Osteocyte (in vitro differentiated cells): Measurements from ENCODE around the gene KIFBP. TPM values are rescaled to one million over a fixed set of nuclear protein-coding genes. Genes with fewer than 3 reads are reported as not detected.
"Not testable (repeated sequence)": the region's sequence is repeated elsewhere in the genome, so short reads cannot be mapped to it uniquely, and the experiment has no call there.

Experiments used
- DNase-seq: peaks from one replicate; pipeline ENCODE4 v3.0.0; 2021; ENCODE audit warnings: mixed read lengths; ENCODE audit not compliant: unreplicated experiment; ENCODE audit errors: extremely low spot score
- H3K27ac Mint-ChIP-seq: one replicate; pipeline ENCODE4 v1.8.0; 2021; ENCODE audit warnings: mild to moderate bottlenecking, mixed read lengths; ENCODE audit not compliant: unreplicated experiment
- H3K27me3 Mint-ChIP-seq: one replicate; pipeline ENCODE4 v1.8.0; 2021; ENCODE audit warnings: mixed read lengths; ENCODE audit not compliant: unreplicated experiment
- H3K36me3 Mint-ChIP-seq: one replicate; pipeline ENCODE4 v1.8.0; 2021; ENCODE audit warnings: mixed read lengths; ENCODE audit not compliant: unreplicated experiment
- H3K4me1 Mint-ChIP-seq: one replicate; pipeline ENCODE4 v1.8.0; 2021; ENCODE audit warnings: mixed read lengths; ENCODE audit not compliant: unreplicated experiment
- H3K4me3 Mint-ChIP-seq: one replicate; pipeline ENCODE4 v1.8.0; 2021; ENCODE audit warnings: mild to moderate bottlenecking, moderate library complexity, mixed read lengths; ENCODE audit not compliant: unreplicated experiment
- H3K9me3 Mint-ChIP-seq: one replicate; pipeline ENCODE4 v1.8.0; 2021; ENCODE audit warnings: mixed read lengths; ENCODE audit not compliant: unreplicated experiment
- long read RNA-seq: library from polyadenylated mRNA; unstranded; transcript quantifications from one replicate; pipeline ENCODE4 v2.0.0, GENCODE V29; 2021
- total RNA-seq: library from RNA; stranded (reverse); gene quantifications from 2 replicates; pipeline ENCODE4 v1.2.1, GENCODE V29; 2021
- TF ChIP-seq, protein P1 (sequence below): fragments of 200-600 bp; sonication (generic); IDR thresholded peaks from 2 replicates; pipeline ENCODE4 v1.5.0; 2021; ENCODE audit warnings: antibody characterized with exemption, mild to moderate bottlenecking, moderate library complexity

The KIFBP gene, protein sequence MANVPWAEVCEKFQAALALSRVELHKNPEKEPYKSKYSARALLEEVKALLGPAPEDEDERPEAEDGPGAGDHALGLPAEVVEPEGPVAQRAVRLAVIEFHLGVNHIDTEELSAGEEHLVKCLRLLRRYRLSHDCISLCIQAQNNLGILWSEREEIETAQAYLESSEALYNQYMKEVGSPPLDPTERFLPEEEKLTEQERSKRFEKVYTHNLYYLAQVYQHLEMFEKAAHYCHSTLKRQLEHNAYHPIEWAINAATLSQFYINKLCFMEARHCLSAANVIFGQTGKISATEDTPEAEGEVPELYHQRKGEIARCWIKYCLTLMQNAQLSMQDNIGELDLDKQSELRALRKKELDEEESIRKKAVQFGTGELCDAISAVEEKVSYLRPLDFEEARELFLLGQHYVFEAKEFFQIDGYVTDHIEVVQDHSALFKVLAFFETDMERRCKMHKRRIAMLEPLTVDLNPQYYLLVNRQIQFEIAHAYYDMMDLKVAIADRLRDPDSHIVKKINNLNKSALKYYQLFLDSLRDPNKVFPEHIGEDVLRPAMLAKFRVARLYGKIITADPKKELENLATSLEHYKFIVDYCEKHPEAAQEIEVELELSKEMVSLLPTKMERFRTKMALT
- total RNA-seq = 29.9 and 31.8 TPM in 2 replicates
- long read RNA-seq, transcript KIF1BP-201 (7 exons, 2,544 nt) = major isoform, 69 of 82 reads
- long read RNA-seq, partial matches to known transcripts = 6 of 82 reads
- long read RNA-seq, other reads (novel, unspliced or antisense) = 6 of 82 reads

DNA sequence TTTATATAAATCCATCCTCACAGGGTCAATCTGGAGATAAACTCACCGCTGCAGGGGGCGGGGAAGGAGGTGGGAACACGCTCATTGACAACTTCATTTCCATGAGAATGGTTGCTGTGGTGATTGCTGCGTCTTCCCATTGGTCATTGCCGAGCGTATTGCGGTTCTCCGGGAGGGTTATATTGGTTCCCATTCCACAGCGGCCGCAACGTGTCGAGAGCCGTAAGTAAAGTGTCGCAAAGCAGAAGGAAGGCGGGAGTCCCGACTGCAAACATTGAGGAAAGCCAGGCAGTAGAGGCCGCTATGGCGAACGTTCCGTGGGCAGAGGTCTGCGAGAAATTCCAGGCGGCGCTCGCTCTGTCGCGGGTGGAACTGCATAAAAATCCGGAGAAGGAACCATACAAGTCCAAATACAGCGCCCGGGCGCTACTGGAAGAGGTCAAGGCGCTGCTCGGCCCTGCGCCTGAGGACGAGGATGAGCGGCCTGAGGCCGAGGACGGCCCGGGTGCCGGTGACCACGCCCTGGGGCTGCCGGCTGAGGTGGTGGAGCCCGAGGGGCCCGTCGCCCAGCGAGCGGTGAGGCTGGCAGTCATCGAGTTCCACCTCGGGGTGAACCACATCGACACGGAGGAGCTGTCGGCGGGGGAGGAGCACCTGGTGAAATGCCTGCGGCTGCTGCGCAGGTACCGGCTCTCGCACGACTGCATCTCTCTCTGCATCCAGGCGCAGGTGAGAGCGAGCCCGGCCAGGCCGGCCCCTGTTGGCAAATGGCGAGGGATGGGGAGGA is at the start of gene KIFBP:
TSS of gene KIFBP (plus strand) at position 274 of the 787 bp plus-strand sequence. CDS start at position 304, 30 bp downstream.
- H3K4me3 Mint-ChIP-seq = peak within 1 kb of the TSS; percentile 97
- H3K36me3 Mint-ChIP-seq = peaks cover 13% of the 10 kb centered on the region
- peak within 1 kb of the TSS; percentile 93 for H3K27ac Mint-ChIP-seq

DNA sequence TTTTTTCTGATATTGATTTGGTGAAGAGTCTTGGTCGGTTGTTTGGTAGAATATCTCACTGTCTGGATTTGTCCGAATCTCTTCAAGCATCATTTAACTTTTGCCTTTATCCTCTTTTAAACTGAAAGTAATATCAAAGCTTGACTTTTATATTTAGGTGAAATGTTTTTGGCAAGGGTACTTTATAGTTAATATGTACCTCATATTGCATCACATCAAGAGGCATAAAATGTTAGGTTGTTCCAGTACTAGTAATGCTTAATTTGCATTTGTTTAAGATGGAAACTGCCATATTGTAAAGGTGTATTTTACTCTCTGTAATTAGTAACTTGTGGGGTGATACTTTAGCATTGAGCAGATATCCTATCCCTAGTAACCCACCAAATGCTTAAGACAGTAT is 49.7 kb upstream of the KIFBP start:
- Mint-ChIP-seq H3K27me3 (no peaks in the 10 kb centered on the region), H3K27ac (no peak overlapping the region), H3K4me3 (no peak overlapping the region), H3K4me1 (no peaks in the 10 kb centered on the region), H3K36me3 (peaks cover 29% of the 10 kb centered on the region), H3K9me3 (no peaks in the 10 kb centered on the region)
- TF ChIP-seq, protein P1, sequence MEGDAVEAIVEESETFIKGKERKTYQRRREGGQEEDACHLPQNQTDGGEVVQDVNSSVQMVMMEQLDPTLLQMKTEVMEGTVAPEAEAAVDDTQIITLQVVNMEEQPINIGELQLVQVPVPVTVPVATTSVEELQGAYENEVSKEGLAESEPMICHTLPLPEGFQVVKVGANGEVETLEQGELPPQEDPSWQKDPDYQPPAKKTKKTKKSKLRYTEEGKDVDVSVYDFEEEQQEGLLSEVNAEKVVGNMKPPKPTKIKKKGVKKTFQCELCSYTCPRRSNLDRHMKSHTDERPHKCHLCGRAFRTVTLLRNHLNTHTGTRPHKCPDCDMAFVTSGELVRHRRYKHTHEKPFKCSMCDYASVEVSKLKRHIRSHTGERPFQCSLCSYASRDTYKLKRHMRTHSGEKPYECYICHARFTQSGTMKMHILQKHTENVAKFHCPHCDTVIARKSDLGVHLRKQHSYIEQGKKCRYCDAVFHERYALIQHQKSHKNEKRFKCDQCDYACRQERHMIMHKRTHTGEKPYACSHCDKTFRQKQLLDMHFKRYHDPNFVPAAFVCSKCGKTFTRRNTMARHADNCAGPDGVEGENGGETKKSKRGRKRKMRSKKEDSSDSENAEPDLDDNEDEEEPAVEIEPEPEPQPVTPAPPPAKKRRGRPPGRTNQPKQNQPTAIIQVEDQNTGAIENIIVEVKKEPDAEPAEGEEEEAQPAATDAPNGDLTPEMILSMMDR = no peak
- no peak for DNase-seq

More for the DNA sequence above, at the start of gene KIFBP:
- Mint-ChIP-seq H3K9me3 (no peaks in the 10 kb centered on the region), H3K27me3 (no peaks in the 10 kb centered on the region), H3K4me1 (peaks cover 47% of the 10 kb centered on the region)
- peak; percentile 95 for DNase-seq
- TF ChIP-seq, protein P1 = peak; percentile 72

DNA sequence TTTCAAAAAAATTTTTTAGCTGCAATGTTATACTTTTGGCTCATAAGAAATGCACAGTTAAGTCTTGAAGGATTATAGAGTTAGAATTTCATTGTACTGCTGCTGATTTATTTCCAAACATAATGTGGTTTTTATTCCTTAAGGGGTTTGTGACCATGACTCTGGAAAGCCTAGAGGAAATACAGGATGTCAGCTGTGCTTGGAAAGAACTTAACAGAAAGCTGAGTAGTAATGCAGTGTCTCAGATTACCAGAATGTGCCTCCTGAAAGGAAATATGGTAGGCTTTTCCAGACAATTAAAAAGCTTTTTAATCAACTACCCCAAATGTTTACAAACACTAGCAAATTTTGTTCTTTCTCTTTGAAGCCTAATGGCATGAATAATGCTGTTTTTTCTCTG is 47.7 kb upstream of the KIFBP start:
- peaks cover 32% of the 10 kb centered on the region for H3K36me3 Mint-ChIP-seq
- H3K4me3 Mint-ChIP-seq, H3K4me1 Mint-ChIP-seq, H3K9me3 Mint-ChIP-seq, DNase-seq, H3K27me3 Mint-ChIP-seq, H3K27ac Mint-ChIP-seq: not testable (repeated sequence)

DNA sequence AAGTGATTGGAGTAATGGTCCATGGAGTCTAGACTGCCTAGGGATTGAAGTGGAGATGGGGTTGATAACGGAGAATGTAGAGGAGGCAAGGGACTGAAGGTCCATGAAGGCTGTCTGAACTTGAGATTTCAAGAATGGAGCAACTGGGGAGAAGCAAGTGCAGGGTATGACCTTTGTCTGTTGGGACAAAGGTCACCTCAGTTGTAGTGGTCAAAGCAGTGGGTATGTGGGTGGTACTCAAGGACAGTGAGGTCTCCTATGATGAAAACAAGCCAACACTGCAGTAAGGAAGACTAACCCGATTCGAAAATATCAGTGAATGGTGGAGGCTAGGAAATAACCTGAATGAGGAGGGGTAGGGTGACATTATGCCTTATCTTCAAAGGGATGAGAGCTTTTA is 38.0 kb upstream of the KIFBP start:
- H3K4me3 Mint-ChIP-seq = no peak overlapping the region
- no peak for DNase-seq
- H3K9me3 Mint-ChIP-seq = no peaks in the 10 kb centered on the region
- TF ChIP-seq, protein P1 = no peak
- H3K27me3 Mint-ChIP-seq = no peaks in the 10 kb centered on the region
- peaks cover 6% of the 10 kb centered on the region for H3K4me1 Mint-ChIP-seq
- no peak overlapping the region for H3K27ac Mint-ChIP-seq
- peaks cover 17% of the 10 kb centered on the region for H3K36me3 Mint-ChIP-seq

DNA sequence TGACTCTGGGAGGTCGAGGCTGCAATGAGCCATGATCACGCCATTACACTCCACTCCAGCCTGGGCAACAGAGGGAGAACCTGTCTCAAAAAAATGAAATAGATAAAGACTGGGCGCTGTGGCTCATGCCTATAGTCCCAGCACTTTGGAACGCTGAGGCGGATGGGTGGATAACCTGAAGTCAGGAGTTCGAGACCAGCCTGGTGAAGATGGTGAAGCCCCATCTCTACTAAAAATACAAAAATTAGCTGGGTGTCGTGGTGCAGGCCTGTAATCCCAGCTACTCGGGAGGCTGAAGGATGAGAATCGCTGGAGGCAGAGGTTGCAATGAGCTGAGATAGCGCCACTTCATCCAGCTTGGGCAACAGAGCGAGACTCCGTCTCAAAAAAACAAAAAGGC is 33.7 kb upstream of the KIFBP start:
- no peaks in the 10 kb centered on the region for H3K9me3 Mint-ChIP-seq
- H3K4me1 Mint-ChIP-seq = peaks cover 26% of the 10 kb centered on the region
- peak overlapping the region; percentile 55 for H3K4me3 Mint-ChIP-seq
- TF ChIP-seq, protein P1 = no peak
- no peak for DNase-seq
- H3K27ac Mint-ChIP-seq = peak overlapping the region; percentile 54
- H3K27me3 Mint-ChIP-seq = no peaks in the 10 kb centered on the region
- H3K36me3 Mint-ChIP-seq = peaks cover 10% of the 10 kb centered on the region
